Measurements from ENCODE around the gene NXPH1. TPM values are rescaled to one million over a fixed set of nuclear protein-coding genes. Genes with fewer than 3 reads are reported as not detected.

Gene NXPH1
- total RNA-seq, 1 donor from 2014 or later: not detected

DNA sequence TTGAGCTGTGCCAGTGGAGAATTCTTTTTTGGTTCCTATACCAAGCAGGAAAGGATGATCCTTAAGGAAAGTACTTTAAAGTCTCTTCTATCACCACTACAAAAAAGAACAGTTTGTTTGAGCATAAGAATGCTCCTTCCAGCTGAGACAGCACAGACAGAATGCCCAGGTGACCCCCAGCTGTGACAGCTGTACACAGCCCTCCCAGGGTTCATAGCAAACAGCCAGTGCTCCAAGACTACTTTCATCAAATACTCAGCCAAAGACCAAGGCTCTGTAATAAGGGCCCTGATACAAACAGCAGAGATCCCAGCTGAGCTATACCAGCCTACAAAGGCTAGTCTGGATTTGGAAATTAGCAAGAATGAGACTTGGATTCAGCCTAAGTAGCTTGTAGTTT is 65.7 kb downstream of the NXPH1 start:
- Histone ChIP-seq H3K27me3 (ENCODE audit: control insufficient read depth in 3 of 3, insufficient read depth in 3 of 3, low read length in 3 of 3) (no peaks in the 10 kb centered on the region), H3K27ac (ENCODE audit: low read depth, low read length) (no peak overlapping the region), H3K4me1 (ENCODE audit: control insufficient read depth in 3 of 3, insufficient read depth in 3 of 3, low read length in 3 of 3) (no peaks in the 10 kb centered on the region), H3K9ac (ENCODE audit: low read depth in 1 of 3, low read length in 3 of 3) (no peak overlapping the region), H3K36me3 (ENCODE audit: control insufficient read depth in 3 of 3, insufficient read depth in 3 of 3, low read length in 3 of 3) (no peaks in the 10 kb centered on the region), H3K9me3 (ENCODE audit: control insufficient read depth in 3 of 3, low read length in 3 of 3) (no peaks in the 10 kb centered on the region), H3K4me3 (ENCODE audit: low read length in 3 of 3) (no peak overlapping the region)

DNA sequence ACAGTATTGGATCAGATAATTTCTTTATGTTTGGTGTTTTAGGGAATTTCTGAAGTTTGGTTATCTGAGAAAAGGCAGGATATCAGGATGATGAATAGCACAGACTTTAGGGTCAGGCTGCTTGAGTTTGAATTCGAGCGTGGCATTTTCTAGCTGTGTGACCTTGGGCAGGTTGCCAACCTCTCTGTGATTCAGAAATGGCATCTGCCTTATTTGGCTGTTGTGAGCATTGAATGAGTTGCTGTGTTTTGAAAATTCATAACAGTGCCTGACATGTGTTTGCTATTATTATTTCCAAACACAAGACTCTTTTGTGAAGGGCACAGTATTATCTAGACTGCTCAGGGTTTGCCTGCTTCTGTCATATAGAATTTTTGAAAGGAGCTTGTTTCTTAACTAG is 66.9 kb downstream of the NXPH1 start:
- Histone ChIP-seq H3K9me3 (ENCODE audit: control insufficient read depth in 3 of 3, low read length in 3 of 3) (no peaks in the 10 kb centered on the region), H3K27me3 (ENCODE audit: control insufficient read depth in 3 of 3, insufficient read depth in 3 of 3, low read length in 3 of 3) (no peaks in the 10 kb centered on the region), H3K9ac (ENCODE audit: low read depth in 1 of 3, low read length in 3 of 3) (no peak overlapping the region), H3K4me1 (ENCODE audit: control insufficient read depth in 3 of 3, insufficient read depth in 3 of 3, low read length in 3 of 3) (no peaks in the 10 kb centered on the region), H3K4me3 (ENCODE audit: low read length in 3 of 3) (no peak overlapping the region), H3K27ac (ENCODE audit: low read depth, low read length) (no peak overlapping the region), H3K36me3 (ENCODE audit: control insufficient read depth in 3 of 3, insufficient read depth in 3 of 3, low read length in 3 of 3) (no peaks in the 10 kb centered on the region)

DNA sequence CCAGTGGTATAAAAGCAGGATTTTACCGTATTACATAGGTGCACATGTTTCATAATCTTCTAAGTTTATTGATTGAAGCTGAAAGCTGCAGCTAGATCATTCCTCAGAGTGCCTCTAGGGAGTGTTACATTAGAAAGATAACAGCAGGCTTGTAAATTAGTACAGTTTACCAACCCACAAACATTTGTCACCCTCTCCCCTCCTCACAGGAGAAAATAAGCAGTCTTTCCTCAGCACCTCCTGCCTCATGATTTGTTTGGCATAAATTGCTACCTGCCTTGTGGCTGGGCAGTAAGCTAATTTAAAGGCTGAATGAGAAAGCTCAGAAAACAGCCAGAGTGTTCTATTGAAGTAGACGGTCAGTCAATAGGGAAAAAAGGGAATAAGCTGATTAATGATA is 74.2 kb downstream of the NXPH1 start:
- no peak overlapping the region for H3K27ac ChIP-seq (ENCODE audit: low read depth, low read length)

DNA sequence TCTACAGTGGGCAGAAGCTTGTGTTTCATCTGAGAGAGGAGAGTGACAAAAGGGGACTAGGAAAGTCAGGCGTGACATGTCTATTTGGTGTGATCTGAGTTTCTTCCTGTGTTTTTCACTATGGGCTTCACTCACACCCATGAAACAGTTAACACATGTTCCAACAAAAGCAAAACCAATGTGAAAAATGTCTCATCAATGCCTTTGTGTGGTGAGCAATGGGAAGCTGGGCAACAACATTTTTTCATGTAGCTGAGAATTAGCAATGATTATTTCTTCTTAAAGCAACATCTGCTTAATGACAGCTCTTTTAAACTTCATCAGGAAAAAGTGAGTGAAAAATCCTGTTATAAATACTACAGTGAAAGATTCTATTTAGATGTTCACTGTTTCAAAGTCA is 76.2 kb downstream of the NXPH1 start:
- H3K4me1 ChIP-seq (ENCODE audit: control insufficient read depth in 3 of 3, insufficient read depth in 3 of 3, low read length in 3 of 3): no peaks in the 10 kb centered on the region

More for the DNA sequence above, 74.2 kb downstream of the NXPH1 start:
- H3K9me3 ChIP-seq (ENCODE audit: control insufficient read depth in 3 of 3, low read length in 3 of 3): no peaks in the 10 kb centered on the region
- no peaks in the 10 kb centered on the region for H3K36me3 ChIP-seq (ENCODE audit: control insufficient read depth in 3 of 3, insufficient read depth in 3 of 3, low read length in 3 of 3)
- H3K9ac ChIP-seq (ENCODE audit: low read depth in 1 of 3, low read length in 3 of 3): no peak overlapping the region
- no peaks in the 10 kb centered on the region for H3K4me1 ChIP-seq (ENCODE audit: control insufficient read depth in 3 of 3, insufficient read depth in 3 of 3, low read length in 3 of 3)
- peaks cover 0 to 3% (median 0%) of the 10 kb centered on the region in 3 donors for H3K27me3 ChIP-seq (ENCODE audit: control insufficient read depth in 3 of 3, insufficient read depth in 3 of 3, low read length in 3 of 3)
- no peak overlapping the region for H3K4me3 ChIP-seq (ENCODE audit: low read length in 3 of 3)

DNA sequence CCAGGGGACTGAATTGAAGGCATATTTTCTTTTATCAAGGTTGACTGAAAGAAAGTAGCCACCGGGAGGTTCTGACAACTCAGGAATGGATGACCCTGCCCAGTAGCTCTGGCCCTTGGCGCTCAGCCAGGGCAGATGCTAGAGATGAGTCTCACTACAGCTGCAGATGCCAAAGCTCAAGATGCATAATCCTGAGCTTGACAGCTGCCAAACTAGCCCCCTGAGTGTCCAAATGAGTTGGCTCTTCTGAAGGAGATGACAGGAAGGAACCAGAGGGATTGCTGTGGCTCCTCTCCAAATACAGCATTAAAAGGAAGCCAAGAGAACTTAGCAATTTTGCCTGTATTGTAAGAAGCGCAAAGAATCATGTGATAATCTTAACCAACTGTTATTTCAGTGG is 78.4 kb downstream of the NXPH1 start:
- Histone ChIP-seq H3K9ac (ENCODE audit: low read depth in 1 of 3, low read length in 3 of 3) (no peak overlapping the region), H3K4me1 (ENCODE audit: control insufficient read depth in 3 of 3, insufficient read depth in 3 of 3, low read length in 3 of 3) (no peaks in the 10 kb centered on the region), H3K4me3 (ENCODE audit: low read length in 3 of 3) (no peak overlapping the region), H3K9me3 (ENCODE audit: control insufficient read depth in 3 of 3, low read length in 3 of 3) (no peaks in the 10 kb centered on the region), H3K27me3 (ENCODE audit: control insufficient read depth in 3 of 3, insufficient read depth in 3 of 3, low read length in 3 of 3) (peaks cover 0 to under 1% (median 0%) of the 10 kb centered on the region in 3 donors), H3K27ac (ENCODE audit: low read depth, low read length) (no peak overlapping the region), H3K36me3 (ENCODE audit: control insufficient read depth in 3 of 3, insufficient read depth in 3 of 3, low read length in 3 of 3) (no peaks in the 10 kb centered on the region)

More for the DNA sequence above, 76.2 kb downstream of the NXPH1 start:
- Histone ChIP-seq H3K27me3 (ENCODE audit: control insufficient read depth in 3 of 3, insufficient read depth in 3 of 3, low read length in 3 of 3) (peaks cover 0 to 3% (median 0%) of the 10 kb centered on the region in 3 donors), H3K9ac (ENCODE audit: low read depth in 1 of 3, low read length in 3 of 3) (no peak overlapping the region), H3K9me3 (ENCODE audit: control insufficient read depth in 3 of 3, low read length in 3 of 3) (no peaks in the 10 kb centered on the region), H3K27ac (ENCODE audit: low read depth, low read length) (no peak overlapping the region), H3K4me3 (ENCODE audit: low read length in 3 of 3) (no peak overlapping the region), H3K36me3 (ENCODE audit: control insufficient read depth in 3 of 3, insufficient read depth in 3 of 3, low read length in 3 of 3) (no peaks in the 10 kb centered on the region)

DNA sequence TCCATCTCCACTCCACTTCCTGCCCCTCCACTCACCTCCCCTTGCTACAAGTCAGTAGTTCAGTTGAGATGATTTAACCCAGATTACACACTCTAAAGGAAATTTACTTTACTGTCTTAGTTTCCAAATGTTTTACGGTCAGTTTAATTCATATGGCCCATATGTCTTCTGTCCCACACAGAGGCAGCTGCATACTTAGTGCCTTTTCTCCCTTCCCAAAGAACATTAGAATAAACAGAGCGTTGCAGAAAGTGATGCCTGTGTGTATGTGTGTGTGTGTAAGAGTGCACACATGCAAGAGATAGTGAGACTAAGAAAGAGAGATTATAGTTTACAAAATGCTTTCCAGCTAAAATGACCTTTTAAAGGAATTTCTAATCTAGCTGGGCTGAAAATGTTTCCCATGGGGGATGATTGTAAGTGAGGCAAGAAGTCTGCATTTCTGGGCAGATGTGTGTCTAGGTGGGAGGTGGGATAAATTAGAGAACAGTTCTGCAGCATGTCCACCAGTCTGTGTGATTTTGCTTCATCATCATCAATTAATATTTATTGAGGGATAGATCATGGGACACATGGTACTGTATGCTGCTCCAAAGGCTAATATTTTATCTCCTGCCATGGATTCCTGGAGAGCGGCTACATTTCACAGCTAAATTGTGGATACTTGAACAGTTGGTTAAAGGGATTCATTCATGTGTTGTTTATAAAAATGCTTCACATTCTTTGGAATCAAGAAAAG is 81.5 kb downstream of the NXPH1 start:
- no peak overlapping the region for H3K27ac ChIP-seq (ENCODE audit: low read depth, low read length)
- H3K4me3 ChIP-seq (ENCODE audit: low read length in 3 of 3): no peak overlapping the region
- no peaks in the 10 kb centered on the region for H3K9me3 ChIP-seq (ENCODE audit: control insufficient read depth in 3 of 3, low read length in 3 of 3)
- no peaks in the 10 kb centered on the region for H3K36me3 ChIP-seq (ENCODE audit: control insufficient read depth in 3 of 3, insufficient read depth in 3 of 3, low read length in 3 of 3)
- H3K9ac ChIP-seq (ENCODE audit: low read depth in 1 of 3, low read length in 3 of 3): no peak overlapping the region
- H3K27me3 ChIP-seq (ENCODE audit: control insufficient read depth in 3 of 3, insufficient read depth in 3 of 3, low read length in 3 of 3): no peaks in the 10 kb centered on the region
- no peaks in the 10 kb centered on the region for H3K4me1 ChIP-seq (ENCODE audit: control insufficient read depth in 3 of 3, insufficient read depth in 3 of 3, low read length in 3 of 3)

DNA sequence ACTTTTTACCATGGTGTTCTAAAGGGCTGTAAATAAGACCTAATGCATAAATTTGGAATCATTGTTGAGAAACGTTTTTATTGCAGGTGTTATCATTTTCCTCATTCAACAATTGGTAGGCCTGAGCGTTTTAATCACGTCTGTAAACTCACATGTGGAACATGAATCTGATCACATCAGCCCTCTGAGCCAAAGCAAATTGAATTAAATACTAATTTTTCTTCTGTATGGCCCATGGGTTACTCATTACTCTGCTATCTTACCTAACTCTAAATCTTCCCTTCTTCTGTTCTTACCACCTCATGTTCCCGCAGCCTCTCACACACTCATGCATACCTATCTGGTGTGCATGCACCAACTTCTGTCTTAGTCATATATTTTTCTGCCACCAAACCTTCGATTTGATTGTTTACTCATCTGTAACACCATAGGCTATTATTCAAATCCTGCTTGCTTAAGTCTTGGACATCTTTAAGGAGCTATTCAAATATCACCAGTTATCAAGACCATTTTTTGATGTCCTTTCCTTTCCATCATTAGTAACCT is 82.3 kb downstream of the NXPH1 start:
- H3K27ac ChIP-seq (ENCODE audit: low read depth, low read length): no peak overlapping the region
- H3K27me3 ChIP-seq (ENCODE audit: control insufficient read depth in 3 of 3, insufficient read depth in 3 of 3, low read length in 3 of 3): no peaks in the 10 kb centered on the region
- no peak overlapping the region for H3K9ac ChIP-seq (ENCODE audit: low read depth in 1 of 3, low read length in 3 of 3)
- no peaks in the 10 kb centered on the region for H3K4me1 ChIP-seq (ENCODE audit: control insufficient read depth in 3 of 3, insufficient read depth in 3 of 3, low read length in 3 of 3)
- no peaks in the 10 kb centered on the region for H3K9me3 ChIP-seq (ENCODE audit: control insufficient read depth in 3 of 3, low read length in 3 of 3)
- H3K4me3 ChIP-seq (ENCODE audit: low read length in 3 of 3): no peak overlapping the region
- H3K36me3 ChIP-seq (ENCODE audit: control insufficient read depth in 3 of 3, insufficient read depth in 3 of 3, low read length in 3 of 3): no peaks in the 10 kb centered on the region

DNA sequence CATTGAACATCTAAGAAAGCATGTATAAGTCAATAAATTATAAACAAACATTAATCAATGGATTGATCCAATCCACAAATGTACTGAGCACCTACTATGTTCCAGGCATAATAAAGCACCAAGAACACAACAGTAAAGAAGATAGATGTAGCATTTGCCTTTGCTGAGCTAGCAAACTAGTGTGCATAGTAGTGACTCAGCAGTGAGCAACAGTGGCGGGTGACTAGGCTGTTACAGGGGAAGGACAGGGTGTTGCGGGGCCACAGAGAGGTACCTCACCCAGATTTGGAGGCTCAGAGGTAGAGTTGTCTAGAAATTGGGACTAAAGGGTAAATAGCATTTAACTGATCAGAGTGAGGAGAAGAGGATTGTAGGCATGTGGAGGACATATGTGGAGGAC is 83.6 kb downstream of the NXPH1 start:
- Histone ChIP-seq H3K36me3 (ENCODE audit: control insufficient read depth in 3 of 3, insufficient read depth in 3 of 3, low read length in 3 of 3) (no peaks in the 10 kb centered on the region), H3K27me3 (ENCODE audit: control insufficient read depth in 3 of 3, insufficient read depth in 3 of 3, low read length in 3 of 3) (no peaks in the 10 kb centered on the region), H3K27ac (ENCODE audit: low read depth, low read length) (no peak overlapping the region), H3K4me3 (ENCODE audit: low read length in 3 of 3) (no peak overlapping the region), H3K9ac (ENCODE audit: low read depth in 1 of 3, low read length in 3 of 3) (no peak overlapping the region), H3K4me1 (ENCODE audit: control insufficient read depth in 3 of 3, insufficient read depth in 3 of 3, low read length in 3 of 3) (no peaks in the 10 kb centered on the region), H3K9me3 (ENCODE audit: control insufficient read depth in 3 of 3, low read length in 3 of 3) (no peaks in the 10 kb centered on the region)

DNA sequence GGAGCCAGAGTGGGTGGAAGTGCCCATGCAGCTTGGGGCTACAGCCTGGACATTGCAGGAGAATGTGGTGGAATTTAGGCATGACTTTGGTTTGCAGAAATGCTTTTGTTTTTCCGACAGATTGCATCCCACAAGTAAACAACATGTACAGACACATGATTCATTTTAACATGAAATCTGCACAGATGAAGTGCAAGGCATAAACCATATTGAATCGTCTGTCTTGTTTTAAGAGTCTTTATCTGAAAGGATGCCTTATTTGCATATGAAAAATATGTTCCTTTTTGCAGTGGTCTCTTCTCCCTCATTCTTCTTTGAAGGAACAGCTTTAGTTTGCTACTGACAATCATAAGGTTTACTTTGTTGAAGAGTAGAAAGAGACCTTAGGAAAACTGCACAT is 94.9 kb downstream of the NXPH1 start:
- Histone ChIP-seq H3K4me1 (ENCODE audit: control insufficient read depth in 3 of 3, insufficient read depth in 3 of 3, low read length in 3 of 3) (no peaks in the 10 kb centered on the region), H3K9ac (ENCODE audit: low read depth in 1 of 3, low read length in 3 of 3) (no peak overlapping the region), H3K27me3 (ENCODE audit: control insufficient read depth in 3 of 3, insufficient read depth in 3 of 3, low read length in 3 of 3) (no peaks in the 10 kb centered on the region), H3K4me3 (ENCODE audit: low read length in 3 of 3) (no peak overlapping the region), H3K27ac (ENCODE audit: low read depth, low read length) (no peak overlapping the region), H3K9me3 (ENCODE audit: control insufficient read depth in 3 of 3, low read length in 3 of 3) (peaks cover 0 to 3% (median 0%) of the 10 kb centered on the region in 3 donors), H3K36me3 (ENCODE audit: control insufficient read depth in 3 of 3, insufficient read depth in 3 of 3, low read length in 3 of 3) (no peaks in the 10 kb centered on the region)

DNA sequence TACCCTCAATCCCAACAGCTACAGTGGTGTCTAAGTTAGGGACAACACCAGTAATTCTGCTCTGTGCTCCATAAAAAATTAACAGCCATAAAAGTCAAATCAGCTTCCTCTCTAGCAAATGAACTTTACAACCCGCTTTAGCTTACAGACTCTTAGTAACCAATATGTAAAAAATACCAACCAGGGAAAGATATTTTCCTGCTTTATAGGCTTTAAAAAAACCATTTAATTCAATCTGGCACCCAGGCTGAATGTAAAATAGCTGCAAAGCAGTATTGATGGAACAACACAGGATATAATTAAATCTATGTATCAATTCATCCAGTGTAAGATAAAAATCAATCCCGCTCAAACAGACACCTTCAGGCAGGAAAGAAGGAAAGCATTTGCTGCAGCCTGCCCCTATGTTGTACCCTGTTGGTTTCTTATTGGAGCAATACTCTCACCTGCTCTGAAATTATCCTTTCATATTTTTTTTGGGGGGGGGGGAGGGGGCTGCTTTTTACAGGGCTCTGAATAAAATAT is 98.6 kb downstream of the NXPH1 start:
- Histone ChIP-seq H3K9me3 (ENCODE audit: control insufficient read depth in 3 of 3, low read length in 3 of 3) (no peaks in the 10 kb centered on the region), H3K27ac (ENCODE audit: low read depth, low read length) (no peak overlapping the region)

More for the DNA sequence above, 98.6 kb downstream of the NXPH1 start:
- Histone ChIP-seq H3K4me1 (ENCODE audit: control insufficient read depth in 3 of 3, insufficient read depth in 3 of 3, low read length in 3 of 3) (no peaks in the 10 kb centered on the region), H3K36me3 (ENCODE audit: control insufficient read depth in 3 of 3, insufficient read depth in 3 of 3, low read length in 3 of 3) (no peaks in the 10 kb centered on the region), H3K9ac (ENCODE audit: low read depth in 1 of 3, low read length in 3 of 3) (no peak overlapping the region), H3K4me3 (ENCODE audit: low read length in 3 of 3) (no peak overlapping the region), H3K27me3 (ENCODE audit: control insufficient read depth in 3 of 3, insufficient read depth in 3 of 3, low read length in 3 of 3) (no peaks in the 10 kb centered on the region)
